B cell (primary cell): Measurements from ENCODE around the gene C20orf204. TPM values are rescaled to one million over a fixed set of nuclear protein-coding genes. Genes with fewer than 3 reads are reported as not detected.

Source experiments
- ATAC-seq: fragments of 200-7000 bp; cut with Tn5 transposase; one replicate; pipeline ENCODE4 v1.10.0; 2021; ENCODE audit warnings: low read depth, mild to moderate bottlenecking, moderate number of reproducible peaks, moderate library complexity
- CTCF ChIA-PET: fragments of 350-600 bp; sonication (Branson Sonifier 250); formaldehyde crosslinking; loops from one replicate; lab custom pipeline; 2021; ENCODE audit warnings: antibody characterized with exemption, inconsistent platforms; lab: Charles Lee
- POLR2A ChIA-PET: fragments of 350-600 bp; sonication (Branson Sonifier 250); formaldehyde crosslinking; loops from one replicate; lab custom pipeline; 2021; ENCODE audit warnings: antibody characterized with exemption; lab: Charles Lee
- DNase-seq: peaks from one replicate; pipeline ENCODE4 v3.0.0; 2013
- H2AFZ ChIP-seq: 2 replicates; pipeline ENCODE4 v1.6.1; 2012; ENCODE audit warnings: mild to moderate bottlenecking, low read depth, low read length; ENCODE audit not compliant: insufficient read depth, poor library complexity, severe bottlenecking
- H3K27ac ChIP-seq, 2 donors: 1 replicate in 1 of 2; 2 replicates in 1 of 2; pipeline ENCODE4 v1.5.1; 2012 to 2013; ENCODE audit warnings: low read length in 2 of 2, mild to moderate bottlenecking in 2 of 2, moderate library complexity in 1 of 2
- H3K27me3 ChIP-seq, 4 experiments: fragments of 200-600 bp in 1 of 4; sonication (generic) in 1 of 4; replicated peaks in 1 of 4; 1 replicate in 2 of 4; 2 replicates in 2 of 4; pipeline versions ENCODE4 v1.6.1 to v1.7.0; 2013 to 2016; ENCODE audit warnings: low read length in 3 of 4, mild to moderate bottlenecking in 2 of 4, mixed read lengths in 1 of 4, moderate library complexity in 1 of 4; ENCODE audit not compliant: insufficient read depth in 4 of 4, control insufficient read depth in 3 of 4; ENCODE audit errors: control extremely low read depth in 1 of 4
- H3K36me3 ChIP-seq, 2 experiments: replicated peaks in 1 of 2; 1 replicate in 1 of 2; 2 replicates in 1 of 2; pipeline versions ENCODE4 v1.6.1 to v1.7.1; 2013; ENCODE audit warnings: low read length in 1 of 2; ENCODE audit not compliant: insufficient read depth in 2 of 2, control insufficient read depth in 1 of 2; ENCODE audit errors: control extremely low read depth in 1 of 2, extremely low read depth in 1 of 2
- H3K4me1 ChIP-seq, 2 donors: fragments of 200-600 bp in 1 of 2; sonication (generic) in 1 of 2; 1 replicate in 1 of 2; 2 replicates in 1 of 2; pipeline versions ENCODE4 v1.5.1 to v1.6.1; 2013 to 2017; ENCODE audit warnings: low read length in 2 of 2; ENCODE audit not compliant: control insufficient read depth in 2 of 2, insufficient read depth in 2 of 2
- H3K4me2 ChIP-seq: replicated peaks from 2 replicates; pipeline ENCODE3; 2012; ENCODE audit warnings: mild to moderate bottlenecking, low read depth, low read length; ENCODE audit not compliant: poor library complexity, severe bottlenecking
- H3K4me3 ChIP-seq, 5 experiments: fragments of 200-600 bp in 1 of 5; sonication (generic) in 1 of 5; 1 replicate in 3 of 5; 2 replicates in 2 of 5; pipeline versions ENCODE4 v1.5.1 to v1.7.0; 2011 to 2016; ENCODE audit warnings: low read length in 4 of 5, mild to moderate bottlenecking in 4 of 5, low read depth in 2 of 5, control low read depth in 1 of 5, moderate library complexity in 1 of 5; ENCODE audit not compliant: insufficient read depth in 1 of 5; ENCODE audit errors: control extremely low read depth in 1 of 5, extremely low read depth in 1 of 5
- H3K79me2 ChIP-seq: fragments of 200-600 bp; sonication (generic); one replicate; pipeline ENCODE4 v1.6.0; 2016; ENCODE audit warnings: low read length; ENCODE audit not compliant: control insufficient read depth, insufficient read depth
- H3K9ac ChIP-seq: fragments of 200-600 bp; sonication (generic); 2 replicates; pipeline ENCODE4 v1.6.1; 2017; ENCODE audit warnings: mild to moderate bottlenecking, low read length, moderate library complexity
- H3K9me3 ChIP-seq, 3 donors: one replicate each; pipeline versions ENCODE4 v1.6.1 to v1.7.1; 2013; ENCODE audit warnings: low read length in 2 of 3; ENCODE audit not compliant: control insufficient read depth in 2 of 3, insufficient read depth in 1 of 3; ENCODE audit errors: control extremely low read depth in 1 of 3
- H4K20me1 ChIP-seq: 2 replicates; pipeline ENCODE4 v1.6.0; 2012; ENCODE audit warnings: mild to moderate bottlenecking, low read length; ENCODE audit not compliant: insufficient read depth, control insufficient read depth, poor library complexity, severe bottlenecking
- H3K27ac Mint-ChIP-seq: one replicate; pipeline ENCODE4 v1.8.0; 2021; ENCODE audit warnings: mixed read lengths
- H3K27me3 Mint-ChIP-seq: one replicate; pipeline ENCODE4 v1.8.0; 2021; ENCODE audit warnings: mixed read lengths
- H3K4me1 Mint-ChIP-seq: one replicate; pipeline ENCODE4 v1.8.0; 2021; ENCODE audit warnings: mixed read lengths
- H3K4me3 Mint-ChIP-seq: one replicate; pipeline ENCODE4 v1.8.0; 2021; ENCODE audit warnings: mixed read lengths
- H3K9me3 Mint-ChIP-seq: one replicate; pipeline ENCODE4 v1.8.0; 2022; ENCODE audit warnings: mixed read lengths; ENCODE audit not compliant: insufficient read depth
- CTCF ChIP-seq: fragments of 200-600 bp; IDR thresholded peaks from one replicate; pipeline ENCODE4 v1.8.0; 2022; ENCODE audit warnings: antibody characterized with exemption, mild to moderate bottlenecking
- EZH2 ChIP-seq: IDR thresholded peaks from 2 replicates; pipeline ENCODE4 v1.6.1; 2012; ENCODE audit warnings: borderline replicate concordance, low read depth, mild to moderate bottlenecking, moderate library complexity, low read length; ENCODE audit not compliant: insufficient read depth, poor library complexity, severe bottlenecking
- WGBS: methylation state at CpG from one replicate; pipeline ENCODE4 v1.1.5; 2013; ENCODE audit warnings: missing lambda C conversion rate; ENCODE audit not compliant: insufficient coverage; 5-methylcytosine and 5-hydroxymethylcytosine counted together
- intact Hi-C: fragments of 100-400 bp; cut with micrococcal nuclease; formaldehyde crosslinking; loops from one replicate; pipeline ENCODE4 v1.10.0; 2022
- polyA plus RNA-seq: library from polyadenylated mRNA; depleted of rRNA; stranded (reverse); fragments of >200 nt; gene quantifications from 2 replicates; pipeline ENCODE4 v1.2.3, GENCODE V29; 2012
- total RNA-seq, 2 donors: library from RNA; stranded (reverse); fragments of 120-200 nt in 1 of 2; gene quantifications; 1 replicate in 1 of 2; 2 replicates in 1 of 2; pipeline versions ENCODE4 v1.2.3 to v1.2.4, GENCODE V29; 2013 to 2022

C20orf204 gene
- total and polyA plus RNA-seq, 2 donors (not counting 1 experiment from before 2014, with no cell fraction given), result 0.24 to 2.5 TPM

DNA sequence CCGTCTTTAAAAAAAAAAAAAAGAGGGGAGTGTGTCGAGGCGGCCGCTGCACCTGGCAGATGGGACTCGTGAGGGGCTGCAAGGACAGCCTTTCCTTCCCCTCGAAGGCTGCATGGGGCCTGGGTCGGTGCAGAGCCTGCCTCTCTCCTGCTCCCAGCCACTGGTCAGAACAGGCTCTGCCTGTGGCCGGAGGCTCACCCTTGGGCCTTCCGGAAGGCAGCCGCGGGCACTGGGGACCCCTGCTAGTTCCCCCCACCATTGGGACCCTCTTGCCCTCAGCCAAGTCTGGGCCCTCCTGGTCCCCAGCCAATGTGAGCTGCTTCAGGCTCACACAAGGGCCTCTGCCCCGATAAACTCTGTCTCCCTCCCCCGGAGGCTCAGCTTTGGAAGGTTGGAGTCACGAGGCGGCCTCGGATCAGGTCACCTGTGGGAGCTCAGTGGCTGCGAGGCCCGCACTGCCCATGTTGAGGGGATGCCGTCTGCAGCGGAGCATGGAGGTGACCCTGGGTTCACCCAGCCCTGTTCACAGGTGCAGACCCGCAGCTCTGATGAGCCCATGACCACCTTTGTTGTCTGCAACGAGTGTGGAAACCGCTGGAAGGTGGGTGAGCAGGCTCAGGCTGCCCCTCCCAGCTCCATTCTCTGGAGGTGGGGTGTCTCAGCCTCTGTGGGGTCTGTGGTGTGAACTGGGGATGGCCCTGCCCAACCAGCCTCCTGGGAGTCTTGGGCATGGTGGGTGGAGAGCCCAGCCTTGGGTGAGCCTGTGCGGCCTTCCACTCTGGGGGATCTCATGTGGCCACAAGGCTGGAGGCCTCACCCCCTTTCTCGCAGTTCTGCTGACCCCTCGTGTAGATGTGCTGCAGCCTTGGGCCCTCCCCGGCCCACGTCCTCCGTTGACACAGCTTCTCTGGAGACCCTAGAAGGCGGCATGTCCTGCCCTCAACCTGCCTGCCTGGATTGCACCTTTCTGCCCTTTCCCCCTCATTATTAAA, 35.7 kb downstream of the C20orf204 start:
- ATAC-seq (peak; percentile 10), DNase-seq (no peak)
- Histone ChIP-seq H3K9me3 (no peaks in the 10 kb centered on the region), H3K4me1 (peaks cover 32 to 80% of the 10 kb centered on the region in 2 donors), H3K4me3 (no peak overlapping the region), H3K27ac (peak overlapping the region in 1 of 2 donors; percentile 56), H2AFZ (no peak overlapping the region), H3K79me2 (peaks cover 30% of the 10 kb centered on the region), H3K4me2 (peak overlapping the region; percentile 24), H3K9ac (no peak overlapping the region), H3K36me3 (peaks cover 0 to 48% of the 10 kb centered on the region in 2 experiments), H3K27me3 (no peaks in the 10 kb centered on the region), H4K20me1 (peaks cover 67% of the 10 kb centered on the region)
- TF ChIP-seq CTCF, result no peak
- TF ChIP-seq EZH2, result no peak
- ChIA-PET POLR2A (interaction anchor here (0.7 to 1.6 kb wide), 3 partner anchors 29 to 50 kb away, joined by 3 to 6 read pairs (median 3); no protein-coding TSS in a partner anchor), CTCF (interaction anchor here (0.9 to 1.8 kb wide), 2 partner anchors 28 to 49 kb away, joined by 3 to 9 read pairs; no protein-coding TSS in a partner anchor)
- no peaks in the 10 kb centered on the region for H3K27me3 Mint-ChIP-seq
- H3K4me3 Mint-ChIP-seq, result peak overlapping the region; percentile 26
- H3K27ac Mint-ChIP-seq, result peak overlapping the region; percentile 79
- WGBS, result 55% methylated on average over 26 of the region's 30 CpGs
- H3K9me3 Mint-ChIP-seq, result no peaks in the 10 kb centered on the region
- peaks cover 53% of the 10 kb centered on the region for H3K4me1 Mint-ChIP-seq
- intact Hi-C loops, result no loop called here
